ENCODE results near the gene TBX19. TPM values are rescaled to one million over a fixed set of nuclear protein-coding genes. Genes with fewer than 3 reads are reported as not detected.

Gene TBX19
- total RNA-seq, 1 donor from 2014 or later, result 3.1 TPM

DNA sequence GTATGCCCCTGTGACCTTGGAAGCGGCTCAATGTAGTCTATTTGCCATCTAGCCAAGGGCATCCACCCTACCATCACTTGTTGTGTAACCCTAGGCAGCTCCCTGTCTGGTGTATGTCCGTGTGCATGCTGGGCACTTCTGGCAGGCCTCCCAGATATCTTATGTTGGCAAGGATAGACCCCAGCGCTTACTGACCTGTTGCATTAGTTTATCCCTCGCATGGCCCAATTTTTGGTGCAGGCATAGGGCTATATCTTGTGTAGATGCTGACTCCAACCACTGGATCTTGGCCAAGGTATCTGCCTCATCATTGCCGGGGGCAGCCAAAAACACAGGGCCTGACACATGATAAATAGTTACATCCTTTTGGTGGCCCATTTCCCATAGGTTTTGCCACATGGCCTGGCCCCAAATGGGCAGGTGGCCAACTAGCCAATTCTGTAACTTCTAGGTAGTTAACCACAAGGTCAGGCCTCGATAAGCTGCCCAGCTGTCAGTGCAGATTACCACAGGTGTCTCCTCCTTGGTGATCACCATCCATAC is 14.0 kb upstream of the TBX19 start:
- no peak for DNase-seq (ENCODE audit: low spot score)
- H3F3A ChIP-seq (ENCODE audit: low read depth), result no peaks in the 10 kb centered on the region
- no peak overlapping the region for H3K4me2 ChIP-seq
- Mint-ChIP-seq H3K36me3 (peaks cover 4% of the 10 kb centered on the region), H3K4me1 (no peaks in the 10 kb centered on the region), H3K9me3 (peaks cover 5% of the 10 kb centered on the region), H3K4me3 (no peak overlapping the region), H3K27me3 (ENCODE audit: insufficient read depth, low read depth) (peaks cover 2% of the 10 kb centered on the region), H3K27ac (no peak overlapping the region)
- H3K36me3 ChIP-seq, result no peaks in the 10 kb centered on the region
- H3K4me3 ChIP-seq, result no peak overlapping the region
- TF ChIP-seq EZH2phosphoT487 (IDR thresholded peaks at IDR 0.05) (no peak), EZH2 (IDR thresholded peaks at IDR 0.05) (no peak)
- TF ChIP-seq, protein P1, sequence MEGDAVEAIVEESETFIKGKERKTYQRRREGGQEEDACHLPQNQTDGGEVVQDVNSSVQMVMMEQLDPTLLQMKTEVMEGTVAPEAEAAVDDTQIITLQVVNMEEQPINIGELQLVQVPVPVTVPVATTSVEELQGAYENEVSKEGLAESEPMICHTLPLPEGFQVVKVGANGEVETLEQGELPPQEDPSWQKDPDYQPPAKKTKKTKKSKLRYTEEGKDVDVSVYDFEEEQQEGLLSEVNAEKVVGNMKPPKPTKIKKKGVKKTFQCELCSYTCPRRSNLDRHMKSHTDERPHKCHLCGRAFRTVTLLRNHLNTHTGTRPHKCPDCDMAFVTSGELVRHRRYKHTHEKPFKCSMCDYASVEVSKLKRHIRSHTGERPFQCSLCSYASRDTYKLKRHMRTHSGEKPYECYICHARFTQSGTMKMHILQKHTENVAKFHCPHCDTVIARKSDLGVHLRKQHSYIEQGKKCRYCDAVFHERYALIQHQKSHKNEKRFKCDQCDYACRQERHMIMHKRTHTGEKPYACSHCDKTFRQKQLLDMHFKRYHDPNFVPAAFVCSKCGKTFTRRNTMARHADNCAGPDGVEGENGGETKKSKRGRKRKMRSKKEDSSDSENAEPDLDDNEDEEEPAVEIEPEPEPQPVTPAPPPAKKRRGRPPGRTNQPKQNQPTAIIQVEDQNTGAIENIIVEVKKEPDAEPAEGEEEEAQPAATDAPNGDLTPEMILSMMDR (IDR thresholded peaks at IDR 0.05), result no peak
- H3K9ac ChIP-seq, result no peak overlapping the region
- no peak overlapping the region for H3K27ac ChIP-seq
- no peaks in the 10 kb centered on the region for H3K4me1 ChIP-seq
- no peaks in the 10 kb centered on the region for H3K27me3 ChIP-seq
- no peaks in the 10 kb centered on the region for H3K9me3 ChIP-seq (ENCODE audit: low read depth)
- no peaks in the 10 kb centered on the region for H4K20me1 ChIP-seq (ENCODE audit: low read depth)
- H3K79me2 ChIP-seq (ENCODE audit: low read depth), result no peaks in the 10 kb centered on the region
- no peak overlapping the region for H2AFZ ChIP-seq (replicated peaks)

DNA sequence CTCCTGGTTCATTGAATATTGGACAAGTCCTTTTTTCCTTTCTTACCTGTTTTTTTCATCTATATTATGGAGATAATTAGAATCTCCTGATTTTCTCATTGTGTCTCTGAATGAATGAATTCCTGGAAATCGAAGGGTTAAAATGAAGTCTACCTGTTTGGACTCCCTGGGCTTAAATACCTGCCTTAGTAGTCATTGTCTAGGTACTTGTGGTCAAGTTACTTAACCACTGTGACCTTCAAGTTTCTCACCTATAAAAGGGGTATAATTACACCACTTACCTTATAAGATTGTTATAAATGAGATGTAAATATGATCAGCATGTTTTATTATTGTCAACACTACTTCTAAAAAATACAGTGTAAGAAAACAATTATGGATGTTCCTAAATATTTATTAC is 9.0 kb upstream of the TBX19 start:
- Histone ChIP-seq H3K9ac (no peak overlapping the region), H2AFZ (replicated peaks) (no peak overlapping the region), H3K4me1 (no peaks in the 10 kb centered on the region), H3K4me3 (no peak overlapping the region), H4K20me1 (ENCODE audit: low read depth) (no peaks in the 10 kb centered on the region), H3F3A (ENCODE audit: low read depth) (no peaks in the 10 kb centered on the region), H3K4me2 (no peak overlapping the region), H3K79me2 (ENCODE audit: low read depth) (no peaks in the 10 kb centered on the region), H3K9me3 (ENCODE audit: low read depth) (no peaks in the 10 kb centered on the region), H3K27me3 (no peaks in the 10 kb centered on the region), H3K36me3 (no peaks in the 10 kb centered on the region), H3K27ac (no peak overlapping the region)
- no peaks in the 10 kb centered on the region for H3K27me3 Mint-ChIP-seq (ENCODE audit: insufficient read depth, low read depth)
- no peak for DNase-seq (ENCODE audit: low spot score)
- H3K9me3 Mint-ChIP-seq, result peaks cover 2% of the 10 kb centered on the region
- H3K4me3 Mint-ChIP-seq, result no peak overlapping the region
- H3K36me3 Mint-ChIP-seq, result no peaks in the 10 kb centered on the region
- no peaks in the 10 kb centered on the region for H3K4me1 Mint-ChIP-seq
- TF ChIP-seq EZH2 (IDR thresholded peaks at IDR 0.05), result no peak
- TF ChIP-seq EZH2phosphoT487 (IDR thresholded peaks at IDR 0.05), result no peak
- TF ChIP-seq, protein P1 (IDR thresholded peaks at IDR 0.05), result no peak
- H3K27ac Mint-ChIP-seq, result no peak overlapping the region

DNA sequence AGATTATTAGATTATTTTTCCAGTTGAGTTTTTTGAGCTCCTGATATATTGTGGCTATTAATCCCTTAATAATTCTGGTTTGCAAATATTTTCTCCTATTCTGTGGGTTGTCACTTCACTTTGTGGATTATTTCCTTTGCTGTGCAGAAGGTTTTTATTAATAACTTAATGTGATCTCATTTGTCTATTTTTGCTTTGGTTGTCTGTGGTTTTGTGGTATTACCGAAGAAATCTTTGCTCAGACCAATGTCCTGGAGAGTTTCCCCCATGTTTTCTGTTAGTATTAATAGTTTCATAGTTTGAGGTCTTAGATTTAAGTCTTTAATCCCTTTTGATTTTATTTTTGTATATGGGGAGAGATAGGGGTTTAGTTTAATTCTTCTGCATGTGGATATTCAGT is 7.1 kb upstream of the TBX19 start:
- H3K36me3 ChIP-seq, result peaks cover 6% of the 10 kb centered on the region
- no peak overlapping the region for H3K9ac ChIP-seq
- no peaks in the 10 kb centered on the region for H3K27me3 ChIP-seq
- H3K27ac ChIP-seq, result no peak overlapping the region
- DNase-seq (ENCODE audit: low spot score), result no peak
- no peaks in the 10 kb centered on the region for H4K20me1 ChIP-seq (ENCODE audit: low read depth)
- Mint-ChIP-seq H3K9me3 (peaks cover 2% of the 10 kb centered on the region), H3K4me3 (no peak overlapping the region), H3K27ac (no peak overlapping the region), H3K4me1 (no peaks in the 10 kb centered on the region), H3K36me3 (no peaks in the 10 kb centered on the region), H3K27me3 (ENCODE audit: insufficient read depth, low read depth) (no peaks in the 10 kb centered on the region)
- TF ChIP-seq EZH2 (IDR thresholded peaks at IDR 0.05), result no peak
- no peak for TF ChIP-seq EZH2phosphoT487 (IDR thresholded peaks at IDR 0.05)
- TF ChIP-seq, protein P1 (IDR thresholded peaks at IDR 0.05), result no peak
- H3K9me3 ChIP-seq (ENCODE audit: low read depth), result no peaks in the 10 kb centered on the region
- no peaks in the 10 kb centered on the region for H3K79me2 ChIP-seq (ENCODE audit: low read depth)
- H3K4me1 ChIP-seq, result no peaks in the 10 kb centered on the region
- no peak overlapping the region for H2AFZ ChIP-seq (replicated peaks)
- no peak overlapping the region for H3K4me3 ChIP-seq
- H3K4me2 ChIP-seq, result no peak overlapping the region
- no peaks in the 10 kb centered on the region for H3F3A ChIP-seq (ENCODE audit: low read depth)
